Transverse colon (tissue), 3 donors: ENCODE measurements around the gene GOLGA6A.

Experiments
- POLR2A ChIP-seq: fragments of 450-650 bp; IDR thresholded peaks from one replicate; pipeline ENCODE4 v1.6.1; 2016; ENCODE audit warnings: antibody characterized with exemption, mild to moderate bottlenecking, moderate library complexity
- POLR2AphosphoS5 ChIP-seq, 3 donors: sonication (generic); formaldehyde crosslinking; IDR thresholded peaks; one replicate each; pipeline ENCODE4 v1.6.1; 2016; ENCODE audit warnings: antibody characterized with exemption in 3 of 3

DNA sequence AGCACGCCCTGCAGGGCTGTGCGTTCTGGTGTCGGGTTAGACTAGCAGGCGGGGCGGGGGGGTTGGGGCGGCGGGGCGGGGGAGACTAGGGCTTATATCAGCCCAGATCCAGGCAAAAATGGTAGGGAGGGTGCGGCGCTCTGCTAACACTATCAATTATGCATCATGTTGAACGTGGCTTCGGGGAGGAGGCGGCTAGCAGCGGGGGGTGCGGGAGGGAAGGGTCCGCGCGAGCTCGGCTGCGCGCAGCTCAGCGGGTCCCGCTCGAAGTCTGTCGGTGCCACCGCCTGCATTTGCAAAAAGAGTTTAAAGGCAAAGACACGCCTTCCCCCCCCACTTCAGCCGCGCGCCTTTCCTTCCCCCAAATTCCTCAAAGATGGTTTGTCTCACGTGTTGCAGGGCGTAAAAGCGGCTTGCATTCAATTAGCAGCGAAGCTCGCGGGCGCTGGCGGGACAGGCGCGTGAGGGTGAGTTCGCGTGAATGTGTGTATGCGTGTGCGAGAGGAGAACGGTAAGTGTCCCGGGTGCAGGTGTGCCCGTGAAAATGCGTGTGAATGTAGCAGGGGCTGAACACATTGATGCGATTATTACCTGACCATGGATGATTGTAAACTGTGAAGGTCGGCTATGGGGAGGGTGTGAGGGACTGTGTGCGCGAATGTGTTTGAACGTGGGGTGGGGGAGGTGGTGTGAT lies 48.0 kb upstream of the GOLGA6A start, which contains the start of gene ISLR2:
- TF ChIP-seq POLR2A (no peak), POLR2AphosphoS5 (IDR thresholded peaks at IDR 0.05) (no peak)
